Adrenal gland (tissue), 5 donors: ENCODE results near the gene SEMA3G.

Experiments used
- CTCF ChIP-seq, 6 experiments: fragments of 450-650 bp in 4 of 6; fragments of 200-600 bp in 2 of 6; sonication (generic) in 1 of 6; IDR thresholded peaks; 1 replicate in 5 of 6; 2 replicates in 1 of 6; pipeline versions ENCODE4 v1.5.1 to v1.8.0; 2016 to 2021; ENCODE audit warnings: antibody characterized with exemption in 6 of 6, mild to moderate bottlenecking in 2 of 6, moderate library complexity in 1 of 6
- POLR2A ChIP-seq, 2 donors: fragments of 450-650 bp; IDR thresholded peaks; one replicate each; pipeline ENCODE4 v1.6.1; 2017; ENCODE audit warnings: antibody characterized with exemption in 2 of 2, mild to moderate bottlenecking in 2 of 2, moderate library complexity in 1 of 2
- donor health status: DM: no; HTN: no; CAD: no.

- TF ChIP-seq POLR2A (IDR thresholded peaks at IDR 0.05) (no peak), CTCF (IDR thresholded peaks at IDR 0.05) (no peak)
Observed at GRCh38 chr3:52392216-52392930, 52.5 kb downstream of the SEMA3G start.
